Loucy (cell line): ENCODE results near the gene SPATA25.

ENCODE experiments used
- EZH2phosphoT487 ChIP-seq: fragments of 200-600 bp; IDR thresholded peaks from 2 replicates; pipeline ENCODE4 v1.6.1; 2018; ENCODE audit warnings: antibody characterized with exemption, mild to moderate bottlenecking, moderate library complexity, borderline replicate concordance
- TF ChIP-seq, protein P1 (sequence below): fragments of 200-600 bp; sonication (generic); conservative IDR thresholded peaks from 2 replicates; pipeline ENCODE4 v1.5.1; 2014; ENCODE audit warnings: mild to moderate bottlenecking, antibody characterized with exemption, low read length

DNA sequence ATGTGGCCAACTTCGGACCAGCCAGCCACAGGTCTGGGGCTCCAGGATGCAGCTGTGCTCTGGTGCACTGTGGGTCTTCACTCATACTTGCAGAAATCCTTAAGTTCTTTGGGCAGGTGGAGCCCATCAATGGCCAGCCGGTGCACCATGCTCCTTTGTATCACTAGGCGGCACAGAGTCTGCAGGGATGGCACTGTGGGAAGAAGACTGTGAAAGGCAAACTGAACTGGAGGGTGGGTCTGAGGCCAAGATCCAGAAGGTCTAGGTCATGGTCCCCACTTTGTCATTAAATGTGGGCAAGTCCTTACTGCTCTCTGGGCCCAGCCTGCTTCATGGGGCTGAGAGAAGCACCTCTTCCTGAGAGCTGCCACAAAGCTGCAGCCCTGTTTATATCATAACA, 1.3 kb upstream of the SPATA25 start:
- TF ChIP-seq, protein P1, sequence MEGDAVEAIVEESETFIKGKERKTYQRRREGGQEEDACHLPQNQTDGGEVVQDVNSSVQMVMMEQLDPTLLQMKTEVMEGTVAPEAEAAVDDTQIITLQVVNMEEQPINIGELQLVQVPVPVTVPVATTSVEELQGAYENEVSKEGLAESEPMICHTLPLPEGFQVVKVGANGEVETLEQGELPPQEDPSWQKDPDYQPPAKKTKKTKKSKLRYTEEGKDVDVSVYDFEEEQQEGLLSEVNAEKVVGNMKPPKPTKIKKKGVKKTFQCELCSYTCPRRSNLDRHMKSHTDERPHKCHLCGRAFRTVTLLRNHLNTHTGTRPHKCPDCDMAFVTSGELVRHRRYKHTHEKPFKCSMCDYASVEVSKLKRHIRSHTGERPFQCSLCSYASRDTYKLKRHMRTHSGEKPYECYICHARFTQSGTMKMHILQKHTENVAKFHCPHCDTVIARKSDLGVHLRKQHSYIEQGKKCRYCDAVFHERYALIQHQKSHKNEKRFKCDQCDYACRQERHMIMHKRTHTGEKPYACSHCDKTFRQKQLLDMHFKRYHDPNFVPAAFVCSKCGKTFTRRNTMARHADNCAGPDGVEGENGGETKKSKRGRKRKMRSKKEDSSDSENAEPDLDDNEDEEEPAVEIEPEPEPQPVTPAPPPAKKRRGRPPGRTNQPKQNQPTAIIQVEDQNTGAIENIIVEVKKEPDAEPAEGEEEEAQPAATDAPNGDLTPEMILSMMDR, result no peak
- no peak for TF ChIP-seq EZH2phosphoT487
